ENCODE data around the gene DTNB.
"Not testable (repeated sequence)": the region's sequence is repeated elsewhere in the genome, so short reads cannot be mapped to it uniquely, and the experiment has no call there.

GRCh38 chr2:25549571-25549970, 123.8 kb downstream of the DTNB start:
- TF ChIP-seq, protein P1, sequence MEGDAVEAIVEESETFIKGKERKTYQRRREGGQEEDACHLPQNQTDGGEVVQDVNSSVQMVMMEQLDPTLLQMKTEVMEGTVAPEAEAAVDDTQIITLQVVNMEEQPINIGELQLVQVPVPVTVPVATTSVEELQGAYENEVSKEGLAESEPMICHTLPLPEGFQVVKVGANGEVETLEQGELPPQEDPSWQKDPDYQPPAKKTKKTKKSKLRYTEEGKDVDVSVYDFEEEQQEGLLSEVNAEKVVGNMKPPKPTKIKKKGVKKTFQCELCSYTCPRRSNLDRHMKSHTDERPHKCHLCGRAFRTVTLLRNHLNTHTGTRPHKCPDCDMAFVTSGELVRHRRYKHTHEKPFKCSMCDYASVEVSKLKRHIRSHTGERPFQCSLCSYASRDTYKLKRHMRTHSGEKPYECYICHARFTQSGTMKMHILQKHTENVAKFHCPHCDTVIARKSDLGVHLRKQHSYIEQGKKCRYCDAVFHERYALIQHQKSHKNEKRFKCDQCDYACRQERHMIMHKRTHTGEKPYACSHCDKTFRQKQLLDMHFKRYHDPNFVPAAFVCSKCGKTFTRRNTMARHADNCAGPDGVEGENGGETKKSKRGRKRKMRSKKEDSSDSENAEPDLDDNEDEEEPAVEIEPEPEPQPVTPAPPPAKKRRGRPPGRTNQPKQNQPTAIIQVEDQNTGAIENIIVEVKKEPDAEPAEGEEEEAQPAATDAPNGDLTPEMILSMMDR (IDR thresholded peaks at IDR 0.05), result not testable (repeated sequence)
- not testable (repeated sequence) for TF ChIP-seq EP300 (IDR thresholded peaks at IDR 0.05)

Measured in ovary (tissue), 3 donors.